Spleen (tissue), 7 donors: ENCODE measurements around the gene COX4I2.

Source experiments
- POLR2A ChIP-seq, 3 donors: fragments of 450-650 bp; IDR thresholded peaks; one replicate each; pipeline ENCODE4 v1.5.1; 2017; ENCODE audit warnings: antibody characterized with exemption in 3 of 3, mild to moderate bottlenecking in 1 of 3
- POLR2AphosphoS5 ChIP-seq, 3 donors: sonication (generic); formaldehyde crosslinking; IDR thresholded peaks; one replicate each; pipeline ENCODE4 v1.5.1; 2017; ENCODE audit warnings: antibody characterized with exemption in 3 of 3
- TF ChIP-seq, protein P1 (sequence below), 11 experiments: fragments of 200-600 bp in 7 of 11; fragments of 450-650 bp in 4 of 11; sonication (generic) in 4 of 11; IDR thresholded peaks in 8 of 11; conservative IDR thresholded peaks in 3 of 11; 1 replicate in 7 of 11; 2 replicates in 4 of 11; pipeline versions ENCODE4 v1.4.0 to v1.8.0; 2016 to 2021; ENCODE audit warnings: antibody characterized with exemption in 11 of 11, inconsistent platforms in 4 of 11, mild to moderate bottlenecking in 1 of 11
- donor health status: DM: no; HTN: no; CAD: no; lungs with moderate emphysema.
- donor health status: DM: no; HTN: no; CAD: no.
- donor health status: DM: no; HTN: no; CAD: no.

- TF ChIP-seq, protein P1, sequence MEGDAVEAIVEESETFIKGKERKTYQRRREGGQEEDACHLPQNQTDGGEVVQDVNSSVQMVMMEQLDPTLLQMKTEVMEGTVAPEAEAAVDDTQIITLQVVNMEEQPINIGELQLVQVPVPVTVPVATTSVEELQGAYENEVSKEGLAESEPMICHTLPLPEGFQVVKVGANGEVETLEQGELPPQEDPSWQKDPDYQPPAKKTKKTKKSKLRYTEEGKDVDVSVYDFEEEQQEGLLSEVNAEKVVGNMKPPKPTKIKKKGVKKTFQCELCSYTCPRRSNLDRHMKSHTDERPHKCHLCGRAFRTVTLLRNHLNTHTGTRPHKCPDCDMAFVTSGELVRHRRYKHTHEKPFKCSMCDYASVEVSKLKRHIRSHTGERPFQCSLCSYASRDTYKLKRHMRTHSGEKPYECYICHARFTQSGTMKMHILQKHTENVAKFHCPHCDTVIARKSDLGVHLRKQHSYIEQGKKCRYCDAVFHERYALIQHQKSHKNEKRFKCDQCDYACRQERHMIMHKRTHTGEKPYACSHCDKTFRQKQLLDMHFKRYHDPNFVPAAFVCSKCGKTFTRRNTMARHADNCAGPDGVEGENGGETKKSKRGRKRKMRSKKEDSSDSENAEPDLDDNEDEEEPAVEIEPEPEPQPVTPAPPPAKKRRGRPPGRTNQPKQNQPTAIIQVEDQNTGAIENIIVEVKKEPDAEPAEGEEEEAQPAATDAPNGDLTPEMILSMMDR (IDR thresholded peaks at IDR 0.05 in 8 of 11, conservative IDR thresholded peaks at IDR 0.05 in 3 of 11) = no peak
- TF ChIP-seq POLR2A (IDR thresholded peaks at IDR 0.05) = no peak
- TF ChIP-seq POLR2AphosphoS5 (IDR thresholded peaks at IDR 0.05) = no peak
Measured at GRCh38 chr20:31676609-31676989, 38.9 kb downstream of the COX4I2 start.
